ENCODE measurements around the gene PTGER2.

GRCh38 chr14:52313462-52313861 is 650 bp upstream of the PTGER2 start:
- TF ChIP-seq EZH2 (IDR thresholded peaks at IDR 0.05; ENCODE audit: borderline replicate concordance, low read length) = no peak
- TF ChIP-seq CTCF (IDR thresholded peaks at IDR 0.05; ENCODE audit: low read length) = no peak
